K562 (cell line): Measurements from ENCODE around the gene CD22. TPM values are rescaled to one million over a fixed set of nuclear protein-coding genes. Genes with fewer than 3 reads are reported as not detected.

Experiments
- CEBPB ChIP-seq: fragments of 450-650 bp; IDR thresholded peaks from 2 replicates; pipeline ENCODE4 v1.6.1; 2016; ENCODE audit warnings: missing genetic modification characterization, missing compliant biosample characterization
- DIDO1 ChIP-seq: fragments of 450-650 bp; IDR thresholded peaks from 2 replicates; pipeline ENCODE4 v1.6.1; 2016; ENCODE audit warnings: low read depth, missing biosample characterization, missing genetic modification characterization
- KLF10 ChIP-seq: fragments of 250-450 bp; sonication (Bioruptor Pico); IDR thresholded peaks from 2 replicates; pipeline ENCODE4 v1.6.1; 2021; ENCODE audit warnings: matching md5 sums
- KLF16 ChIP-seq: IDR thresholded peaks from 2 replicates; pipeline ENCODE4 v1.6.1; 2016; ENCODE audit warnings: antibody characterized with exemption
- MAFF ChIP-seq: IDR thresholded peaks from 2 replicates; pipeline ENCODE4 v1.6.1; 2012; ENCODE audit warnings: low read length, improper control_type of control experiment
- SLC30A9 ChIP-seq: fragments of 250-450 bp; sonication (Bioruptor Pico); IDR thresholded peaks from 2 replicates; pipeline ENCODE4 v1.8.0; 2022; ENCODE audit warnings: mild to moderate bottlenecking, moderate library complexity
- SMAD3 ChIP-seq: fragments of 450-650 bp; formaldehyde crosslinking; conservative IDR thresholded peaks from 2 replicates; pipeline ENCODE4 v1.4.0; 2020; ENCODE audit warnings: mild to moderate bottlenecking
- SRSF1 ChIP-seq: fragments of 200-400 bp; formaldehyde crosslinking; IDR thresholded peaks from 2 replicates; pipeline ENCODE4 v1.6.1; 2017; ENCODE audit warnings: mild to moderate bottlenecking, low read depth, low read length, moderate library complexity
- ZC3H11A ChIP-seq: IDR thresholded peaks from 2 replicates; pipeline ENCODE4 v1.6.1; 2012; ENCODE audit warnings: low read depth, low read length, improper control_type of control experiment
- ZFPM2 ChIP-seq: fragments of 250-450 bp; sonication (Bioruptor Pico); IDR thresholded peaks from 2 replicates; pipeline ENCODE4 v1.5.1; 2022; ENCODE audit warnings: mild to moderate bottlenecking
- ZNF134 ChIP-seq: fragments of 250-450 bp; sonication (Bioruptor Pico); conservative IDR thresholded peaks from 2 replicates; pipeline ENCODE4 v1.4.0; 2020
- ZNF143 ChIP-seq: sonication (generic); formaldehyde crosslinking; IDR thresholded peaks from 2 replicates; pipeline ENCODE4 v1.9.0; 2022; ENCODE audit warnings: mild to moderate bottlenecking, missing genetic modification reagents
- ZNF324 ChIP-seq: fragments of 250-450 bp; sonication (Bioruptor Pico); IDR thresholded peaks from 2 replicates; pipeline ENCODE4 v1.4.0; 2020; ENCODE audit warnings: mild to moderate bottlenecking
- polyA plus RNA-seq, 8 experiments: library from polyadenylated mRNA; depleted of rRNA in 4 of 8; stranded (reverse) in 5 of 8; unstranded in 3 of 8; fragments of >200 nt; fragmentation: Nextera tagmentation in 2 of 8; fragmentation: Illumina TruSeq in 1 of 8; extraction: Ambion mirVana in 2 of 8; extraction: Trizol in 1 of 8; gene quantifications; 2 replicates each; pipeline versions ENCODE4 v1.2.1 to v1.2.3, GENCODE V29; 2011 to 2014; ENCODE audit warnings: inconsistent platforms in 1 of 8, missing spikeins in 1 of 8
- total RNA-seq, 7 experiments: library from RNA; depleted of rRNA in 6 of 7; stranded (reverse); fragments of >200 nt in 6 of 7; fragmentation: Illumina TruSeq in 2 of 7; extraction: Trizol in 2 of 7; gene quantifications; 2 replicates each; pipeline versions ENCODE4 v1.2.1 to v1.2.3, GENCODE V29; 2011 to 2021; ENCODE audit warnings: low replicate concordance in 1 of 7
- TF ChIP-seq, protein P1 (sequence below): fragments of 250-450 bp; sonication (Bioruptor Pico); IDR thresholded peaks from 2 replicates; pipeline ENCODE4 v1.8.0; 2022; ENCODE audit warnings: moderate library complexity, mild to moderate bottlenecking, inconsistent platforms
- TF ChIP-seq, protein P2 (sequence below): sonication (generic); formaldehyde crosslinking; IDR thresholded peaks from 2 replicates; pipeline ENCODE4 v1.9.0; 2022; ENCODE audit warnings: mild to moderate bottlenecking, missing genetic modification reagents
- TF ChIP-seq, protein P3 (sequence below): IDR thresholded peaks from 2 replicates; pipeline ENCODE4 v1.6.1; 2016; ENCODE audit warnings: missing genetic modification characterization, missing compliant biosample characterization
- TF ChIP-seq, protein P4 (sequence below): fragments of 450-650 bp; IDR thresholded peaks from 2 replicates; pipeline ENCODE4 v1.6.1; 2016; ENCODE audit warnings: antibody characterized with exemption

The CD22 gene
- total and polyA plus RNA-seq, 9 of the 15 experiments (the other 6 are each of a cell fraction or from before 2014, with no cell fraction given), result 0.29 to 5.0 (median 3.5) TPM

GRCh38 chr19:35392742-35393715 lies 64.0 kb downstream of the CD22 start (continued):
- TF ChIP-seq ZC3H11A (no peak), SLC30A9 (CRISPR knock-in tag) (no peak), SMAD3 (CRISPR knock-in tag) (no peak), KLF10 (CRISPR knock-in tag) (no peak), ZNF134 (no peak), KLF16 (no peak), CEBPB (tag) (no peak), ZNF324 (CRISPR knock-in tag) (no peak), ZFPM2 (CRISPR knock-in tag) (no peak), DIDO1 (tag) (no peak), MAFF (no peak), ZNF143 (CRISPR knock-in tag) (no peak), SRSF1 (no peak)
- TF ChIP-seq, protein P1, sequence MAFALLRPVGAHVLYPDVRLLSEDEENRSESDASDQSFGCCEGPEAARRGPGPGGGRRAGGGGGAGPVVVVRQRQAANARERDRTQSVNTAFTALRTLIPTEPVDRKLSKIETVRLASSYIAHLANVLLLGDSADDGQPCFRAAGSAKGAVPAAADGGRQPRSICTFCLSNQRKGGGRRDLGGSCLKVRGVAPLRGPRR (CRISPR knock-in tag), result no peak
- TF ChIP-seq, protein P2, sequence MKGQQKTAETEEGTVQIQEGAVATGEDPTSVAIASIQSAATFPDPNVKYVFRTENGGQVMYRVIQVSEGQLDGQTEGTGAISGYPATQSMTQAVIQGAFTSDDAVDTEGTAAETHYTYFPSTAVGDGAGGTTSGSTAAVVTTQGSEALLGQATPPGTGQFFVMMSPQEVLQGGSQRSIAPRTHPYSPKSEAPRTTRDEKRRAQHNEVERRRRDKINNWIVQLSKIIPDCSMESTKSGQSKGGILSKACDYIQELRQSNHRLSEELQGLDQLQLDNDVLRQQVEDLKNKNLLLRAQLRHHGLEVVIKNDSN, result no peak
- TF ChIP-seq, protein P3, sequence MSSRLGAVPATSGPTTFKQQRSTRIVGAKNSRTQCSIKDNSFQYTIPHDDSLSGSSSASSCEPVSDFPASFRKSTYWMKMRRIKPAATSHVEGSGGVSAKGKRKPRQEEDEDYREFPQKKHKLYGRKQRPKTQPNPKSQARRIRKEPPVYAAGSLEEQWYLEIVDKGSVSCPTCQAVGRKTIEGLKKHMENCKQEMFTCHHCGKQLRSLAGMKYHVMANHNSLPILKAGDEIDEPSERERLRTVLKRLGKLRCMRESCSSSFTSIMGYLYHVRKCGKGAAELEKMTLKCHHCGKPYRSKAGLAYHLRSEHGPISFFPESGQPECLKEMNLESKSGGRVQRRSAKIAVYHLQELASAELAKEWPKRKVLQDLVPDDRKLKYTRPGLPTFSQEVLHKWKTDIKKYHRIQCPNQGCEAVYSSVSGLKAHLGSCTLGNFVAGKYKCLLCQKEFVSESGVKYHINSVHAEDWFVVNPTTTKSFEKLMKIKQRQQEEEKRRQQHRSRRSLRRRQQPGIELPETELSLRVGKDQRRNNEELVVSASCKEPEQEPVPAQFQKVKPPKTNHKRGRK (tag), result no peak
- TF ChIP-seq, protein P4, sequence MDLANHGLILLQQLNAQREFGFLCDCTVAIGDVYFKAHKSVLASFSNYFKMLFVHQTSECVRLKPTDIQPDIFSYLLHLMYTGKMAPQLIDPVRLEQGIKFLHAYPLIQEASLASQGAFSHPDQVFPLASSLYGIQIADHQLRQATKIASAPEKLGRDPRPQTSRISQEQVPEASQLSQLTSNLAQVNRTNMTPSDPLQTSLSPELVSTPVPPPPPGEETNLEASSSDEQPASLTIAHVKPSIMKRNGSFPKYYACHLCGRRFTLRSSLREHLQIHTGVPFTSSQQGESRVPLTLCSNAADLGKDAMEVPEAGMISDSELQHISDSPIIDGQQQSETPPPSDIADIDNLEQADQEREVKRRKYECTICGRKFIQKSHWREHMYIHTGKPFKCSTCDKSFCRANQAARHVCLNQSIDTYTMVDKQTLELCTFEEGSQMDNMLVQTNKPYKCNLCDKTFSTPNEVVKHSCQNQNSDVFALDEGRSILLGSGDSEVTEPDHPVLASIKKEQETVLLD, result no peak
